Measurements from ENCODE around the gene ECI1.

ECI1 gene

GRCh38 chr16:2251296-2252111, at the start of gene ECI1:
TSS of gene ECI1 (minus strand) at chr16:2251587. CDS start at chr16:2251566, 21 bp downstream.
- FAIRE-seq (no peak), DNase-seq (ENCODE audit: insufficient read length, low spot score) (peak; percentile 99)
- TF ChIP-seq CTCF (IDR thresholded peaks at IDR 0.05; ENCODE audit: insufficient read depth, missing control alignments): peak; percentile 37

GRCh38 chr16:2299915-2300192, 48.5 kb upstream of the ECI1 start:
- FAIRE-seq (no peak), DNase-seq (ENCODE audit: insufficient read length, low spot score) (no peak)
- no peak for TF ChIP-seq CTCF (IDR thresholded peaks at IDR 0.05; ENCODE audit: insufficient read depth, missing control alignments)

- TF ChIP-seq CTCF (IDR thresholded peaks at IDR 0.05; ENCODE audit: insufficient read depth, missing control alignments): no peak
- DNase-seq (ENCODE audit: insufficient read length, low spot score): no peak
- FAIRE-seq: no peak
Observed at GRCh38 chr16:2299121-2299914, 47.9 kb upstream of the ECI1 start.

- TF ChIP-seq CTCF (IDR thresholded peaks at IDR 0.05; ENCODE audit: insufficient read depth, missing control alignments): no peak
- FAIRE-seq: no peak
- DNase-seq (ENCODE audit: insufficient read length, low spot score): no peak
Observed at GRCh38 chr16:2298621-2299020, 47.2 kb upstream of the ECI1 start.

- DNase-seq (ENCODE audit: insufficient read length, low spot score) (no peak), FAIRE-seq (no peak)
- TF ChIP-seq CTCF (IDR thresholded peaks at IDR 0.05; ENCODE audit: insufficient read depth, missing control alignments): no peak
Observed at GRCh38 chr16:2297506-2297860, 46.1 kb upstream of the ECI1 start.

- no peak for DNase-seq (ENCODE audit: insufficient read length, low spot score)
- FAIRE-seq: no peak
- TF ChIP-seq CTCF (IDR thresholded peaks at IDR 0.05; ENCODE audit: insufficient read depth, missing control alignments): peak; percentile 46
Observed at GRCh38 chr16:2296661-2297505, 45.5 kb upstream of the ECI1 start.
